GM12891 (cell line): ENCODE measurements around the gene FHIT.

Experiments used
- PAX5 ChIP-seq: IDR thresholded peaks from 2 replicates; pipeline ENCODE4 v1.6.1; 2011; ENCODE audit warnings: low read length, moderate library complexity, mild to moderate bottlenecking; ENCODE audit not compliant: insufficient read depth, severe bottlenecking
- POLR2A ChIP-seq: IDR thresholded peaks from 2 replicates; pipeline ENCODE4 v1.6.1; 2011; ENCODE audit warnings: low read depth, low read length, control low read depth
- POLR2AphosphoS5 ChIP-seq: IDR thresholded peaks from 2 replicates; pipeline ENCODE4 v1.6.1; 2011; ENCODE audit warnings: low read depth, low read length, control low read depth
- SPI1 ChIP-seq: IDR thresholded peaks from 2 replicates; pipeline ENCODE4 v1.6.1; 2011; ENCODE audit warnings: low read depth, low read length, control low read depth
- TAF1 ChIP-seq: IDR thresholded peaks from 2 replicates; pipeline ENCODE4 v1.6.1; 2011; ENCODE audit warnings: low read depth, low read length, control low read depth

GRCh38 chr3:60810881-60811280 is 440.4 kb downstream of the FHIT start:
- TF ChIP-seq POLR2A (no peak), PAX5 (no peak), POLR2AphosphoS5 (no peak), SPI1 (no peak), TAF1 (no peak)
